Peyer's patch (tissue), 4 donors: ENCODE measurements around the gene CCNI2. TPM values are rescaled to one million over a fixed set of nuclear protein-coding genes. Genes with fewer than 3 reads are reported as not detected.

Experiments
- DNase-seq, 3 donors: peaks; one replicate each; pipeline ENCODE4 v3.0.0-alpha.2; 2017 to 2019
- H3K27ac ChIP-seq, 4 donors: fragments of 200-600 bp; sonication (generic); one replicate each; pipeline ENCODE4 v1.5.1; 2016 to 2019
- H3K27me3 ChIP-seq, 2 donors: fragments of 200-600 bp; sonication (generic); one replicate each; pipeline ENCODE4 v1.5.1; 2019
- H3K36me3 ChIP-seq, 3 donors: fragments of 200-600 bp; sonication (generic); one replicate each; pipeline ENCODE4 v1.5.1; 2016 to 2019
- H3K4me1 ChIP-seq, 4 donors: fragments of 200-600 bp; sonication (generic); one replicate each; pipeline ENCODE4 v1.5.1; 2016 to 2019
- H3K4me3 ChIP-seq, 4 donors: fragments of 200-600 bp; sonication (generic); 1 replicate in 3 of 4; 2 replicates in 1 of 4; pipeline ENCODE4 v1.5.1; 2016 to 2019; ENCODE audit warnings: mild to moderate bottlenecking in 1 of 4
- H3K9me3 ChIP-seq, 4 donors: fragments of 200-600 bp; sonication (generic); one replicate each; pipeline ENCODE4 v1.5.1; 2016 to 2019; ENCODE audit warnings: mild to moderate bottlenecking in 1 of 4
- POLR2A ChIP-seq, 2 donors: fragments of 450-650 bp; IDR thresholded peaks; one replicate each; pipeline ENCODE4 v1.5.1; 2017; ENCODE audit warnings: antibody characterized with exemption in 2 of 2, mild to moderate bottlenecking in 2 of 2, moderate library complexity in 2 of 2
- total RNA-seq, 4 donors: library from RNA; depleted of rRNA; stranded (reverse); fragments of >200 nt; gene quantifications; one replicate each; pipeline ENCODE4 v1.1.0, GENCODE V29; 2016
- TF ChIP-seq, protein P1 (sequence below), 6 experiments: fragments of 450-650 bp in 4 of 6; fragments of 200-600 bp in 2 of 6; sonication (generic) in 1 of 6; IDR thresholded peaks; one replicate each; pipeline ENCODE4 v1.5.1; 2017 to 2019; ENCODE audit warnings: antibody characterized with exemption in 6 of 6, mild to moderate bottlenecking in 3 of 6, moderate library complexity in 1 of 6

Gene CCNI2
- total RNA-seq, 4 donors from 2014 or later: 7.1 to 30.8 (median 11.7) TPM

- H3K4me1 ChIP-seq: peaks cover 0 to 12% (median 0%) of the 10 kb centered on the region in 4 donors
- no peaks in the 10 kb centered on the region for H3K36me3 ChIP-seq
- H3K27ac ChIP-seq: no peak overlapping the region
- H3K27me3 ChIP-seq: peaks cover 0 to 3% of the 10 kb centered on the region in 2 donors
- DNase-seq: no peak
- TF ChIP-seq, protein P1, sequence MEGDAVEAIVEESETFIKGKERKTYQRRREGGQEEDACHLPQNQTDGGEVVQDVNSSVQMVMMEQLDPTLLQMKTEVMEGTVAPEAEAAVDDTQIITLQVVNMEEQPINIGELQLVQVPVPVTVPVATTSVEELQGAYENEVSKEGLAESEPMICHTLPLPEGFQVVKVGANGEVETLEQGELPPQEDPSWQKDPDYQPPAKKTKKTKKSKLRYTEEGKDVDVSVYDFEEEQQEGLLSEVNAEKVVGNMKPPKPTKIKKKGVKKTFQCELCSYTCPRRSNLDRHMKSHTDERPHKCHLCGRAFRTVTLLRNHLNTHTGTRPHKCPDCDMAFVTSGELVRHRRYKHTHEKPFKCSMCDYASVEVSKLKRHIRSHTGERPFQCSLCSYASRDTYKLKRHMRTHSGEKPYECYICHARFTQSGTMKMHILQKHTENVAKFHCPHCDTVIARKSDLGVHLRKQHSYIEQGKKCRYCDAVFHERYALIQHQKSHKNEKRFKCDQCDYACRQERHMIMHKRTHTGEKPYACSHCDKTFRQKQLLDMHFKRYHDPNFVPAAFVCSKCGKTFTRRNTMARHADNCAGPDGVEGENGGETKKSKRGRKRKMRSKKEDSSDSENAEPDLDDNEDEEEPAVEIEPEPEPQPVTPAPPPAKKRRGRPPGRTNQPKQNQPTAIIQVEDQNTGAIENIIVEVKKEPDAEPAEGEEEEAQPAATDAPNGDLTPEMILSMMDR (IDR thresholded peaks at IDR 0.05): no peak
- no peak for TF ChIP-seq POLR2A (IDR thresholded peaks at IDR 0.05)
- H3K4me3 ChIP-seq: no peak overlapping the region
- H3K9me3 ChIP-seq: no peaks in the 10 kb centered on the region
Observed at GRCh38 chr5:132744659-132745058, 2.6 kb upstream of the CCNI2 start.

- Histone ChIP-seq H3K9me3 (no peaks in the 10 kb centered on the region), H3K36me3 (no peaks in the 10 kb centered on the region), H3K4me1 (peaks cover 0 to 12% (median 0%) of the 10 kb centered on the region in 4 donors), H3K27me3 (peaks cover 0 to 3% of the 10 kb centered on the region in 2 donors), H3K4me3 (peak overlapping the region; percentile 46 to 74 (median 58)), H3K27ac (peak overlapping the region in 2 of 4 donors; percentile 56 to 80)
- no peak for TF ChIP-seq POLR2A (IDR thresholded peaks at IDR 0.05)
- TF ChIP-seq, protein P1 (IDR thresholded peaks at IDR 0.05): peak in 1 of 6 experiments; percentile 13
- no peak for DNase-seq
Observed at GRCh38 chr5:132746592-132746953, 653 bp upstream of the CCNI2 start.

DNA sequence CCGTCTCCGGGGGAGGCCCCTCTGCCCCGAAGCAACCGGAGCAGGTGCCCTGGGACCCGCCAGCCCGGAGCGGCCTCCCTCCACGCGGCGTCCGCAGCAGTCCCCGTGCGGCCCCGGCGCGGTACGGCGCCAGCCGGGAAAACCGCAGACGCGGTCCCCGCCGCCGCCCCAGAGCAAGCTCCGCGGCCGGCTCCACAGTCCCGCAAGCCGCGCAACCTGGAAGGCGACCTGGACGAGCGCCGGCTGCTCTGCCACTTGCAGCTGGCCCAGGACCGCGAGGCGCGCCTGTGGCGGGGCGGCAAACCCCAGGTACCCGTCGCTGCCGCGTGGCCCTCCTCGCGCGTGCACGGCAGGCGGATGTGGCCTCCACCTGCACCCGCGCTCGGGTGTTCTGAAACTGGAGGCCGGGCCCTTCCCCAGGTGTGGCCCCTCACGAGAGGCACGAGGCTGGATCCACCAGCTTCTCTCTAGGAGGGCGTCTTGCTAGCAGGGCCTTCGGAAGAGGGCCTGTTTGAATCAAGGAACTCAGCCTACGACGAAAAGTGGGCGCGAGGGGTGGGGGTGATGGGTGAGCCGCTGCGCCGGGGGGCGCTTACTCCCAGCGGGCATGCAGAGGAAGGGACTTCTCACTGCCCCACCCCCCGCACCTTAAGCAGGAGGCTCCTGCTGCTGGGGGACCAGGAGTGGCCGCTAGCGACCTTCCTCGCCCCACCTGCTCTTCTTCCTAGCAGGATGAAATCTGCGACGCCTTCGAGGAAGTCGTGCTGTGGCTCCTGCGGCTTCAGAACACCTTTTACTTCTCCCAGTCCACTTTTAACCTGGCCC lies 602 bp downstream of the CCNI2 start:
- DNase-seq: peak; percentile 48 to 70 (median 67)
- Histone ChIP-seq H3K9me3 (no peaks in the 10 kb centered on the region), H3K36me3 (no peaks in the 10 kb centered on the region), H3K4me1 (peaks cover 0 to 12% (median 0%) of the 10 kb centered on the region in 4 donors), H3K27ac (peak overlapping the region; percentile 32 to 80 (median 64)), H3K27me3 (peaks cover 0 to 3% of the 10 kb centered on the region in 2 donors), H3K4me3 (peak overlapping the region; percentile 46 to 74 (median 58))
- no peak for TF ChIP-seq POLR2A (IDR thresholded peaks at IDR 0.05)
- TF ChIP-seq, protein P1 (IDR thresholded peaks at IDR 0.05): no peak

- Histone ChIP-seq H3K9me3 (no peaks in the 10 kb centered on the region), H3K4me1 (peaks cover 0 to 12% (median 0%) of the 10 kb centered on the region in 4 donors), H3K36me3 (no peaks in the 10 kb centered on the region), H3K4me3 (no peak overlapping the region), H3K27me3 (peaks cover 0 to 3% of the 10 kb centered on the region in 2 donors), H3K27ac (no peak overlapping the region)
- TF ChIP-seq, protein P1 (IDR thresholded peaks at IDR 0.05): no peak
- TF ChIP-seq POLR2A (IDR thresholded peaks at IDR 0.05): no peak
- no peak for DNase-seq
Observed at GRCh38 chr5:132748522-132749000, 1.3 kb downstream of the CCNI2 start.

GRCh38 chr5:132749506-132749905 lies 2.3 kb downstream of the CCNI2 start:
- H3K9me3 ChIP-seq: no peaks in the 10 kb centered on the region
- peaks cover 0 to 3% of the 10 kb centered on the region in 2 donors for H3K27me3 ChIP-seq
- no peak overlapping the region for H3K27ac ChIP-seq
- no peaks in the 10 kb centered on the region for H3K36me3 ChIP-seq
- peaks cover 0 to 12% (median 0%) of the 10 kb centered on the region in 4 donors for H3K4me1 ChIP-seq
- TF ChIP-seq POLR2A (IDR thresholded peaks at IDR 0.05): no peak
- TF ChIP-seq, protein P1 (IDR thresholded peaks at IDR 0.05): no peak
- no peak for DNase-seq
- no peak overlapping the region for H3K4me3 ChIP-seq
